OCI-M2 (cell line): Measurements from ENCODE around the gene FCHSD2.
"Not testable (repeated sequence)": the region's sequence is repeated elsewhere in the genome, so short reads cannot be mapped to it uniquely, and the experiment has no call there.

Experiments used
- DNase-seq: peaks from one replicate; lab custom pipeline; 2025; ENCODE audit not compliant: unreplicated experiment; lab: John Stamatoyannopoulos, UW

The FCHSD2 gene

DNA sequence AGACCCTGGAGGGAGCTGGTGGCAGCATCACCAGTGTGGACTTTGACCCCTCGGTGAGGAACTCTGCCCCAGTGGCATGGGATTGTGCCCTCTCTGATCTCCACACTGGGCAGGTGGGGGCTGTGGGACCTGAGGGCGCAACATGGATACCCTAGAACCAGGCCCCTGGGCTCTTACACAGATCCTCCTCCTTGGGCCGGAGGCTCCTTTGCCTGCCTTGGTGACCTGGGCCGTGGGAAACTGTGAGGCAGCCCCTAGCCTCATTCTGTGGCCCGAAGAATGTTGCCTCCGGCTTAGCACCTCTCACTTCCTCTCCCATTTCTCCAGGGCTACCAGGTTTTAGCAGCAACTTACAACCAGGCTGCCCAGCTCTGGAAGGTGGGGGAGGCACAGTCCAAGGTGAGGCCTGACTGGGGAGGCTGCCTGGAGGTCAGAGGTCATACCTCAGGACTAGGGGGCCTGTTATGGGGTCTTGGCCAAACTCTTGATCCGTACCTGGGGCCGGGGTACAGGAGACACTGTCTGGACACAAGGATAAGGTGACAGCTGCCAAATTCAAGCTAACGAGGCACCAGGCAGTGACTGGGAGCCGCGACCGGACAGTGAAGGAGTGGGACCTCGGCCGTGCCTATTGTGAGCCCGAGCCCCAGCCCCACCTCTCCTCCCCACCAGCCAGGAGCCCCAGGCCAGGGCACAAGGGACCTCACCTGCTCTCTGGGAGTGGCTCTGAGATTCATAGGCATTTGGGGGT, 315.8 kb downstream of the FCHSD2 start:
- no peak for DNase-seq

GRCh38 chr11:72825661-72826060, 316.5 kb downstream of the FCHSD2 start:
- no peak for DNase-seq

DNA sequence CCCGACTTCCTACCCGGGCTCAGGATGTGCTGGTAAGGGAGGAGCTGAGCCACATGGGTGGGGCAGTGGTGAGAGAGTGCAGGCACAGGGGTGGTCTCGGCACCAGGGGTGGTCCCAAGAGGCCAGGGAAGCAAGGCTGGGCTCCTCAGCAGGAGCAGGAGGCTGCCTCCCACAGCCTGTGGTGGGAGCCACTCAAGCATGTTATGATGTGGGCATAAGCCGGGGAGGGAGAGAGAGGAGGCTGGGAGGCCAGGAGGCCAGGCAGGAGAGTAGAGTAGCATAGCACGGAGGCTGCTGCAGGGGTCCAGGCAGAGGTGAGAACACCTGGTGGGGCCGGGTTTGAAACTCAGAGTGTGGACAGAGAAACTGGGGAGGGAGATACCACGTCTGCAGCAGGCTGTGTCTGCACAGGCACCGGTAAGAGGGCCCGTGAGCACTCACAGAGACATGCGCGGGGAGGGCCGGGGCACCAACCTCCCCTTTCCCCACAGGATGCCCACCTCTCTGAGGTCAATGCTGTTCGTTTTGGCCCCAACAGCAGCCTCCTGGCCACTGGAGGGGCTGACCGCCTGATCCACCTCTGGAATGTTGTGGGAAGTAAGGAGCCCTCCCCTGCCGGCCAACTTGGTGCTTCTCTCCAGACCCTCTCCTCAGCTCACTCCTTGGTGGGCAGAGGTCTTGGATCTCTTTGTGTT, 317.2 kb downstream of the FCHSD2 start:
- DNase-seq = no peak

- no peak for DNase-seq
Measured at GRCh38 chr11:72824020-72824419, 318.1 kb downstream of the FCHSD2 start.

DNA sequence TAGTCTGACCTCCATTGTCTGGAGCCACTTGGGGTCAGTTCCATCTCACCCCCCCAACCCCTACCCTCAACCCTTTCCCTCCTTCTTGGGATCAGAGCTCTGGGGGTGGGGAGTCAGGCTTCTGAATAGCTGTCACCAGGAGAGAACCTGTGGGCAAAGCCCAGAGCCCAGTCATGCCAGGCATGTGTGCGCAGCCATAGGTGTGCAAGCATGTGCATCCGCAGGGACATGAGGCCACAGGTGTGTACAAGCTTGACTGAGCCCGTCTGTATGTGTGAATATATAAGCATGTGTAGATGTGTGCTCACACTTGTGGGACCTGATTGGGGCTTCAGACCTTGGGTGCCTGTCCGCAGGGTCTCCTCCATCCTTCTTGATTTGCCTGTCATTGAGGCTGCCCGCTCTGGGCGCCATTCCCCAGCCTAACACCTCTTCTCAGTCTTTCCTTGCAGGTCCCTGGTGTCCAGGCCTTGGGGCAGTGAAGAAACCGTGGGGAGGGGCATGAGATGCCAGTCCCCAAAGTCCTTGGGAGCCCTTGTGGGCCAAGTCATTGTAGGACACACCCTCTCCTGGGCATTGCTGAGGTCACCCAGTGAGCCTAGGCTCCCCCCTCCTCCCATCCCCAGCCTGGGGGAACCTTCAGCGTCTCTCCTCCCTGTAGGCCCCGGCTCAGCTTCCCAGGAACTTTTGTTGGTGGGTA, 318.9 kb downstream of the FCHSD2 start:
- DNase-seq = no peak

GRCh38 chr11:72821920-72822799, 320.0 kb downstream of the FCHSD2 start:
- no peak for DNase-seq

DNA sequence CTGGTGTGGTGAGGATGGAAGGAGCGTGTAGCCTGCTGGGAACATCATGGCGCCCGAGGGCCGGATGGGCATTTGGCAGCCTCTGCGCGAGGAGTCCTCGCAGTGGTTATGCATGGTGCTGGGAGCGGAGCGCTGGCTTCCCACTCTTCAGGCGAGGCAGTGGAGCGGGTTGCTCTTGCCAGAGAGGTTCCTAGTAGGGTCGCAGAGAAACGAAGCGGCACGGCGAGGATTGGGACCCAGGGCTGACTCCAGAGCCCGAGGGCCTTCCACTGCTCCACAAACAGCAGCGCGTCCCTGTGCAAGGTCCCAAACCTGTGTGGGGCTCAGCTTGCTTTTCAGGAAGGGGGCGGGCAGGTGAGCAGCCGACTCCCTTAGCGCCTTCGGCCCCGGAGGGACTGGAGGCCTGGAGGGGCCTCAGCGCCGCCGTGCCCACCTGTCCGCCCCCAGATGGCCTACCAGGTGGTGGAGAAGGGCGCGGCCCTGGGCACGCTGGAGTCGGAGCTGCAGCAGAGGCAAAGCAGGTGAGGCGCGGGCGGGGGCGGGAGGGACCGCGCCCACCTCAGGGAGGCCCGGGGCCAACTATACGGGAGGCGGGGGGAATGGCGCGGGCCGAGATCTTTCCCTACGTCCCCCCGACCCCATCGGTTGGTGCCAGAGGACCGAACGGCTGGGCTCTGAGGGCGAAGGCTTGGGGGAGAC, 320.7 kb downstream of the FCHSD2 start:
- no peak for DNase-seq

GRCh38 chr11:72820439-72821139, 321.5 kb downstream of the FCHSD2 start:
- DNase-seq = no peak

DNA sequence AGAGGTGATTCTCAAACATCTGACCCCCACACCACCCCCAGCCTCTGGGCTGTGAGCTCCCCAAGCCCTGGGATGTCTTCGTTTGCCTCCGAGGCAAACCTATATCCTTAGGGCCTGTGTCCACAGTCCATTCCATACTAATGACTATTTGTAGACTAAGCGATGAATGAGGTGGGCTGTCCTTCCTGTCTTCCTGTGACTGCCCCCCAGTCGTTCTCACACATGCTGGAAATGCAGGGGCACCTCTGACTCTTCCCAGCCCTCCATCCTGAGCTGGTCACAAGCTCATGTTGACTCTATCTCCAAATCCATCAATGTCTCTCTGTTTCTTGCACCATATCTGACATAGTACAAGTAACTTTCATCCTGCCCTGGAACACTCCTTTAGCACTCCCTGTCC, 323.1 kb downstream of the FCHSD2 start:
- no peak for DNase-seq

- DNase-seq = no peak
Measured at GRCh38 chr11:72817966-72818365, 324.2 kb downstream of the FCHSD2 start.

DNA sequence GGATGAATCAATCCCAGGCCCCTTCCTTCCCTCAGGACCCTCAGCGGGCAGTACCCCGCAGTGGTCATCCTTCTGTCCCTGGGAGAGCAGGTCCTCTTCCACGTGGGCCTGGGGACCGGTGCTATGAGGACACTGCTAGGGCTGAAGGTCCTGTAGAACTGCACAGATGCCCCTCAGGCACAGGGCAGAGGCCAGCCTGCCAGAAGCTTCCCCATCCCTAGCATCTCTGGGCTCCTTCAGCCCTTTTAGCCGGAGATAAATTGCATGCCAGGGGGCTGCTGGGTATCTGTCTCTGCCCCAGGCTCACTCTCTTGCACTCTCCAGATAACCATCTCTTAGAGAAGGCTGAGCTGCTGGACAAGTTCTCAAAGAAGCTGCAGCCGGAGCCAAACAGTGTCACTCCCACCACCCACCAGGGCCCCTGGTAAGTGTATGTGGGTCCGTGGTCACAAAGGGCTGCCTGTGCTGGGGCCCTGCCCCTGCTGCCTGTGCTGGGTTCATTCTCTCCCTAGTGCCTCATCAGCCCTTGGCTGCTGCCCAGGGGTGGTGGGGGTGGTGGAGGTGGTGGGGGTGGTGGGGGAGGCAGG, 325.6 kb downstream of the FCHSD2 start:
- DNase-seq = no peak

DNA sequence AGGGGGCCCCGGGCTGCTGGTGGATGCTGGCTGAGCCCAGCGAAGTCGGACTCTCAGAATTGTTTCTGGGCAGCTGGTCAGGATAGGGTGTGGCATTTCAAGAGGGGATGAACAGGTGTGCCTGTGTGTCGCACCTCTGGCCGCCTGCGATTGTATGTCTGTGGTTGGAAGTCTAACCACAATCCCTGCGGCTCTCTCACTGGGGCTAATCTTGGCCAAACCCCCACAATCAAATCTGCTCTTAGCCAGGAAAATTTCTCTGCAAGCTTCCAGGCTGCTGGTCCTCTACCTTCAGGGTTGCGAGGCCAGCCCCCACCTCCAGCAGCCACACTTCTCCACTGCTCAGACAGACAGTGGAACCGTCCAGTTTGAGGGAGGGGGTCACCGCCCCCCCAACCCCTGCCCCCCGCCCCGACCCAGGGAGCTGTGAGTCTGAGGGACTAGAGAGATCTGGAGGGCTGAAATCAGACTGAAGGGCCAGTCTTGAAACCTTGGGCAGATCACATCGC, 327.0 kb downstream of the FCHSD2 start:
- DNase-seq = no peak

- DNase-seq = no peak
Measured at GRCh38 chr11:72814286-72815109, 327.6 kb downstream of the FCHSD2 start, which contains the start of gene ATG16L2. Gene ATG16L2, plus strand, starts transcription at chr11:72814411. Its CDS starts 35 bp downstream, at chr11:72814446.

GRCh38 chr11:72813740-72814285, 328.3 kb downstream of the FCHSD2 start:
- DNase-seq = no peak

DNA sequence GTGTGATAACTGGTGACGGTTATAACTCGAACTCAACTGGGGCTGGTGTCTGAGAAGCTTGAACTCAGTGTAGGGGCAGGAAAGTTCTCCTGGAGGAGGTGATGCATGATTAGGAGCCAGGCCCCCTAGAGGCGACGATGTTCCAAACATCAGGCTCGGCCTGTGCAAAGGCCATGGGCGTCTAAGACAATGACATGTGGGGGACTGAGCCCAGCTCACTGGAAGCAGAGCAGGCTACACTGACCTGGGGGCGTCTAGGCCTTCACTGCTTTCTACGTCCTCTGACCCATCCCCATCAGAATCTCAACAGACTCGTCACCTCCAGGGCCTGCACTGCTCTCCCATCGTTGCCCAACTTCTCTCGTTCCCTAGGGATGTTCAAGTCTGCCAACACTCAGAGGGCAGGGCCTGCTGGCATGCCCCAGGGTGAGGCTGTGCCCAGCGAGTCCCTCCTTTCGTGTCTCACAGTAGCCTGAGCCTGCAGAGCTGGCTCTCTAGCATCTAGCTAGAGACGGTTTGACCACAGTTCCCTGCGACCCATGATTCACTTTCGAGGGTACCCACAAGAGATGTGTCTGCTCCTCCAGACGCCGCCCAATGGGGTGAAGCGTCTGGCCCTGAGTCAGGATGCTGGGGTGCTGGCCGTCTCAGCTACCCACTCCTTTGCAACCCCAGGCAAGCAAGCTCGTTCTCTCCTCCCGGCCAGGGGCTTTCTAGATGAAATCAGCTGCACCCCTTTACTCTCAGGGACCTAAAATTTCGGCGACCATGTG, 329.0 kb downstream of the FCHSD2 start:
- no peak for DNase-seq

DNA sequence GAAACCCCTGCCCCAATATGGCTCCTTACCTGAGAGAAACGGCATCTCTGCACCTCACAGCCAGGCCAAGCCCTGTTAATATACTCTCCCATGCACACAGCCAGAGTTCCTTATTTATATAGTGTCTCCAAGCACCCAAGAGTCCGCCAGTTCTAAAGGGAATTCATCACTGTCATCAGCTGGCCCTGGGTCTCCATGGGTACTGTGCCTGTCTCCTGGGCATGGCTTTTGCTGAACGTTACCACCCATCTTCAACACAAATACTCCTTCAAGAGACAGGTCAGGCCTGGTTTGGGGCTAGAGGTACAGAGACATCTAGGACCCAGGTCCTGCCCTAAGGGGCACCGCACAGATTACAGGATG, 329.5 kb downstream of the FCHSD2 start:
- no peak for DNase-seq

GRCh38 chr11:72811686-72812085, 330.4 kb downstream of the FCHSD2 start:
- not testable (repeated sequence) for DNase-seq
